ENCODE results near the gene GNG13. TPM values are rescaled to one million over a fixed set of nuclear protein-coding genes. Genes with fewer than 3 reads are reported as not detected.

Gene GNG13
- total RNA-seq, 2 experiments from 2014 or later, result not detected

Other genes starting within 250 kb of the GNG13 start
- gene PRR35, start 240.3 kb downstream of the GNG13 start, total RNA-seq, result not detected
- 1 to 10 TPM; 2.3 to 2.6 TPM for gene NHLRC4, start 233.7 kb downstream of the GNG13 start, total RNA-seq
- 10 to 100 TPM; 33.7 to 35.1 TPM for gene PIGQ, start 230.8 kb downstream of the GNG13 start, total RNA-seq
- 10 to 100 TPM; 12.2 to 14.2 TPM for gene RAB40C, start 210.7 kb downstream of the GNG13 start, total RNA-seq
- gene WFIKKN1, start 169.7 kb downstream of the GNG13 start, total RNA-seq, result under 1 TPM; 0.10 to 0.13 TPM
- gene METTL26, start 164.4 kb downstream of the GNG13 start, total RNA-seq, result 10 to 100 TPM; 66.6 to 67.5 TPM
- 10 to 100 TPM; 20.3 to 22.8 TPM for gene MCRIP2, start 158.9 kb downstream of the GNG13 start, total RNA-seq
- gene WDR90, start 151.4 kb downstream of the GNG13 start, total RNA-seq, result 10 to 100 TPM; 58.0 to 58.4 TPM
- gene RHOT2, start 132.6 kb downstream of the GNG13 start, total RNA-seq, result 100 to 1,000 TPM; 140 to 141 TPM
- 1 to 10 TPM; 1.5 TPM for gene RHBDL1, start 125.1 kb downstream of the GNG13 start, total RNA-seq
- gene STUB1, start 120.3 kb downstream of the GNG13 start, total RNA-seq, result 10 to 100 TPM; 63.9 to 78.3 TPM
- gene JMJD8, start 116.4 kb downstream of the GNG13 start, total RNA-seq, result 10 to 100 TPM; 27.1 to 27.2 TPM
- gene WDR24, start 110.3 kb downstream of the GNG13 start, total RNA-seq, result 10 to 100 TPM; 18.1 to 18.7 TPM
- 10 to 100 TPM; 30.9 to 34.6 TPM for gene FBXL16, start 94.9 kb downstream of the GNG13 start, total RNA-seq
- 1 to 10 TPM; 4.4 to 6.2 TPM for gene METRN, start 85.6 kb downstream of the GNG13 start, total RNA-seq
- 1 to 10 TPM; 8.4 to 9.3 TPM for gene ANTKMT, start 79.6 kb downstream of the GNG13 start, total RNA-seq
- gene CCDC78, start 74.3 kb downstream of the GNG13 start, total RNA-seq, result 1 to 10 TPM; 1.9 to 2.3 TPM
- gene HAGHL, start 73.6 kb downstream of the GNG13 start, total RNA-seq, result 1 to 10 TPM; 8.9 to 9.1 TPM
- gene CIAO3, start 59.7 kb downstream of the GNG13 start, total RNA-seq, result 10 to 100 TPM; 34.0 to 34.8 TPM
- not detected for gene MSLN, start 40.0 kb downstream of the GNG13 start, total RNA-seq
- 10 to 100 TPM; 22.2 to 22.3 TPM for gene RPUSD1, start 12.4 kb downstream of the GNG13 start, total RNA-seq
- 10 to 100 TPM; 77.6 to 80.0 TPM for gene CHTF18, start 12.1 kb downstream of the GNG13 start, total RNA-seq
- gene LMF1, start 170.2 kb upstream of the GNG13 start, total RNA-seq, result 10 to 100 TPM; 21.3 to 22.6 TPM
- under 1 TPM; 0.10 to 0.13 TPM for gene SOX8, start 181.0 kb upstream of the GNG13 start, total RNA-seq